T-helper 9 cell (primary cell): ENCODE measurements around the gene TPST1.
"Not testable (repeated sequence)": the region's sequence is repeated elsewhere in the genome, so short reads cannot be mapped to it uniquely, and the experiment has no call there.

Source experiments
- DNase-seq: peaks from one replicate; pipeline ENCODE4 v3.0.0-alpha.2; 2020

The TPST1 gene

GRCh38 chr7:66296557-66296956 is 91.4 kb downstream of the TPST1 start:
- no peak for DNase-seq

- DNase-seq, result no peak
Measured at GRCh38 chr7:66297579-66297978, 92.4 kb downstream of the TPST1 start.

- no peak for DNase-seq
Measured at GRCh38 chr7:66301249-66301648, 96.1 kb downstream of the TPST1 start.

GRCh38 chr7:66301737-66302136 is 96.6 kb downstream of the TPST1 start:
- DNase-seq, result no peak

- DNase-seq, result no peak
Measured at GRCh38 chr7:66303454-66304155, 98.5 kb downstream of the TPST1 start.

GRCh38 chr7:66304536-66304935 is 99.4 kb downstream of the TPST1 start:
- DNase-seq, result no peak

GRCh38 chr7:66306243-66306642 is 101.1 kb downstream of the TPST1 start:
- DNase-seq, result no peak

GRCh38 chr7:66307591-66308215 is 102.6 kb downstream of the TPST1 start:
- no peak for DNase-seq

GRCh38 chr7:66308411-66308810 is 103.3 kb downstream of the TPST1 start:
- DNase-seq, result no peak

- DNase-seq, result no peak
Measured at GRCh38 chr7:66310620-66311019, 105.5 kb downstream of the TPST1 start.

GRCh38 chr7:66313886-66314568 is 108.9 kb downstream of the TPST1 start:
- no peak for DNase-seq

GRCh38 chr7:66315192-66315591 is 110.1 kb downstream of the TPST1 start:
- no peak for DNase-seq

- no peak for DNase-seq
Measured at GRCh38 chr7:66319407-66319979, 114.4 kb downstream of the TPST1 start.

- DNase-seq, result no peak
Measured at GRCh38 chr7:66321283-66321682, 116.1 kb downstream of the TPST1 start.

GRCh38 chr7:66323114-66323796 is 118.1 kb downstream of the TPST1 start:
- DNase-seq, result no peak

GRCh38 chr7:66324985-66325384 is 119.9 kb downstream of the TPST1 start:
- not testable (repeated sequence) for DNase-seq

- DNase-seq, result no peak
Measured at GRCh38 chr7:66326501-66327215, 121.5 kb downstream of the TPST1 start.

- no peak for DNase-seq
Measured at GRCh38 chr7:66330961-66331360, 125.8 kb downstream of the TPST1 start.

- no peak for DNase-seq
Measured at GRCh38 chr7:66331883-66332282, 126.7 kb downstream of the TPST1 start.

GRCh38 chr7:66333443-66333842 is 128.3 kb downstream of the TPST1 start:
- no peak for DNase-seq

GRCh38 chr7:66335318-66335717 is 130.2 kb downstream of the TPST1 start:
- DNase-seq, result no peak

- DNase-seq, result no peak
Measured at GRCh38 chr7:66336760-66337159, 131.6 kb downstream of the TPST1 start.
